Activated naive CD8-positive, alpha-beta T cell treated with anti-CD3 and anti-CD28 coated beads, Interleukin-2, amount 10 ng/mL, durations not matched to agents 7 days and 5 days (primary cell): Measurements from ENCODE around the gene STYK1. TPM values are rescaled to one million over a fixed set of nuclear protein-coding genes. Genes with fewer than 3 reads are reported as not detected.

ENCODE experiments used
- ATAC-seq: fragments of 150-1000 bp; cut with Tn5 transposase; one replicate; pipeline ENCODE4 v1.10.0; 2021; ENCODE audit warnings: low read depth, moderate library complexity
- POLR2A ChIA-PET: fragments of 350-600 bp; sonication (Branson Sonifier 250); formaldehyde crosslinking; loops from one replicate; lab custom pipeline; 2021; ENCODE audit warnings: antibody characterized with exemption; lab: Charles Lee
- DNase-seq: peaks from one replicate; pipeline ENCODE4 v3.0.0; 2021
- H3K27ac Mint-ChIP-seq: one replicate; pipeline ENCODE4 v1.8.0; 2022; ENCODE audit warnings: mild to moderate bottlenecking, mixed read lengths
- H3K27me3 Mint-ChIP-seq: one replicate; pipeline ENCODE4 v1.8.0; 2022; ENCODE audit warnings: mild to moderate bottlenecking, moderate library complexity, mixed read lengths
- H3K36me3 Mint-ChIP-seq: one replicate; pipeline ENCODE4 v1.8.0; 2021; ENCODE audit warnings: mild to moderate bottlenecking, mixed read lengths
- H3K4me1 Mint-ChIP-seq: one replicate; pipeline ENCODE4 v1.8.0; 2021; ENCODE audit warnings: mixed read lengths
- H3K4me3 Mint-ChIP-seq: one replicate; pipeline ENCODE4 v1.8.0; 2022; ENCODE audit warnings: mild to moderate bottlenecking, moderate library complexity, mixed read lengths
- H3K9me3 Mint-ChIP-seq: one replicate; pipeline ENCODE4 v1.8.0; 2021; ENCODE audit warnings: mixed read lengths
- total RNA-seq, 2 experiments: library from RNA; stranded (reverse); gene quantifications; one replicate each; pipeline ENCODE4 v1.2.3, GENCODE V29; 2021

The STYK1 gene
- total RNA-seq, 2 experiments from 2014 or later, result 3.1 TPM

- Mint-ChIP-seq H3K9me3 (no peaks in the 10 kb centered on the region), H3K27ac (no peak overlapping the region), H3K36me3 (peaks cover 40% of the 10 kb centered on the region), H3K4me3 (no peak overlapping the region), H3K4me1 (peaks cover 1% of the 10 kb centered on the region), H3K27me3 (no peaks in the 10 kb centered on the region)
- POLR2A ChIA-PET, result no interaction called here
- DNase-seq, result no peak
- no peak for ATAC-seq
Observed at GRCh38 chr12:10709808-10710207, 36.0 kb upstream of the STYK1 start.

GRCh38 chr12:10708862-10709261 is 35.0 kb upstream of the STYK1 start:
- DNase-seq, result no peak
- no peak for ATAC-seq
- Mint-ChIP-seq H3K9me3 (no peaks in the 10 kb centered on the region), H3K4me3 (no peak overlapping the region), H3K36me3 (peaks cover 41% of the 10 kb centered on the region), H3K4me1 (peaks cover 1% of the 10 kb centered on the region), H3K27me3 (no peaks in the 10 kb centered on the region), H3K27ac (no peak overlapping the region)
- POLR2A ChIA-PET, result no interaction called here

GRCh38 chr12:10705655-10706054 is 31.8 kb upstream of the STYK1 start:
- Mint-ChIP-seq H3K4me3 (no peak overlapping the region), H3K36me3 (peaks cover 44% of the 10 kb centered on the region), H3K4me1 (peaks cover 9% of the 10 kb centered on the region), H3K27ac (no peak overlapping the region), H3K9me3 (no peaks in the 10 kb centered on the region), H3K27me3 (no peaks in the 10 kb centered on the region)
- no peak for ATAC-seq
- no peak for DNase-seq
- POLR2A ChIA-PET, result no interaction called here

GRCh38 chr12:10701843-10702242 is 28.0 kb upstream of the STYK1 start:
- no peak overlapping the region for H3K4me3 Mint-ChIP-seq
- no peaks in the 10 kb centered on the region for H3K27me3 Mint-ChIP-seq
- peaks cover 42% of the 10 kb centered on the region for H3K36me3 Mint-ChIP-seq
- H3K27ac Mint-ChIP-seq, result no peak overlapping the region
- DNase-seq, result no peak
- H3K4me1 Mint-ChIP-seq, result peaks cover 8% of the 10 kb centered on the region
- H3K9me3 Mint-ChIP-seq, result no peaks in the 10 kb centered on the region
- ATAC-seq, result no peak
- POLR2A ChIA-PET, result no interaction called here

DNA sequence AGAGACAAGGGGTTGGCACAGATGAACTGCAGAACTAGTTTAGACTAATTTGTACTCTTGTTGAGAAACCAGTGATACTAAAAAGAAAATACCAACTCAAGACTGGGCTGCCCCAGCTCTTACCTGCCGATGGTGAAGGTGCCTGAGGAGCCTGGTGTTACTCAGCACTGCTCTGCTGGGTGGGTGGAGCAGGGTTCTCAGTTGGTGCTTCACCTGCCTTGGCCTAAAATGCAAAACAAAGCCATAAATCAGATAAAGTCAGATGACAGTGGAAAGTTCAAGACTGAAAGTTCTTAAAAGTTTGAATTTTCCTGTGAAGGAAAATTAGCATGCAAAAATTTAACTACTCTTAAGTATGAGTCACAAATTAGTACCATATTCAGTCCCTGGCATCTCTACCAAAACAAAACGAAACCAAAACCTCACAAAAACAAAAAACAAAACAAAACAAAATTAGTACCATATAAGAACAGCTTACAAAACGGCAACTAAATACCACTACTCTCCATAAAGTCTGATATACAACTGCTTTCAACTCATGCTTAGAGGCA is 27.4 kb upstream of the STYK1 start:
- Mint-ChIP-seq H3K27me3 (no peaks in the 10 kb centered on the region), H3K4me3 (no peak overlapping the region), H3K4me1 (peaks cover 8% of the 10 kb centered on the region), H3K27ac (peak overlapping the region; percentile 61), H3K36me3 (peaks cover 43% of the 10 kb centered on the region), H3K9me3 (no peaks in the 10 kb centered on the region)
- DNase-seq (no peak), ATAC-seq (peak; percentile 58)
- POLR2A ChIA-PET, result no interaction called here

DNA sequence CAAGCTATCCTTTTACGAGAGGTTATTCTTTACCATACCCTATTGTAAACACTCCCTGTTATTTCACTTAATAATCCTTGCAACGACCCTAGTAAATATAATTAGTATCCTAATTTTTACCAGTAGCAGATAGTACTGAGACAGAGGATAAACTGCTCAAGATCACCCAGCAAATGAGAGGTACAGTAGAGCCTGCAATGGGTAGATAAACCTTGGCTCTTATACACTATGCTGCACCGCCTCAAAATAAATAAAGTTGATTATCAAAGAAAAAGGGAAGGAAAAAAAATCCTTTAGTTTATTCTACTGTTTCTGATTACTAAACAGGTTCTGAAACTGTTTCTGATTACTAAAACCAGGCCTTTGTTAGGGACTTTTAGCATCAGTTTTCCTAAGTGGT is 26.7 kb upstream of the STYK1 start:
- POLR2A ChIA-PET, result no interaction called here
- no peaks in the 10 kb centered on the region for H3K9me3 Mint-ChIP-seq
- H3K4me3 Mint-ChIP-seq, result no peak overlapping the region
- ATAC-seq (no peak), DNase-seq (no peak)
- H3K27ac Mint-ChIP-seq, result no peak overlapping the region
- peaks cover 42% of the 10 kb centered on the region for H3K36me3 Mint-ChIP-seq
- peaks cover 10% of the 10 kb centered on the region for H3K4me1 Mint-ChIP-seq
- H3K27me3 Mint-ChIP-seq, result no peaks in the 10 kb centered on the region

GRCh38 chr12:10697862-10698261 is 24.0 kb upstream of the STYK1 start:
- no peaks in the 10 kb centered on the region for H3K27me3 Mint-ChIP-seq
- peaks cover 10% of the 10 kb centered on the region for H3K4me1 Mint-ChIP-seq
- peaks cover 48% of the 10 kb centered on the region for H3K36me3 Mint-ChIP-seq
- ATAC-seq (no peak), DNase-seq (no peak)
- no peak overlapping the region for H3K27ac Mint-ChIP-seq
- no peaks in the 10 kb centered on the region for H3K9me3 Mint-ChIP-seq
- POLR2A ChIA-PET, result no interaction called here
- H3K4me3 Mint-ChIP-seq, result no peak overlapping the region

DNA sequence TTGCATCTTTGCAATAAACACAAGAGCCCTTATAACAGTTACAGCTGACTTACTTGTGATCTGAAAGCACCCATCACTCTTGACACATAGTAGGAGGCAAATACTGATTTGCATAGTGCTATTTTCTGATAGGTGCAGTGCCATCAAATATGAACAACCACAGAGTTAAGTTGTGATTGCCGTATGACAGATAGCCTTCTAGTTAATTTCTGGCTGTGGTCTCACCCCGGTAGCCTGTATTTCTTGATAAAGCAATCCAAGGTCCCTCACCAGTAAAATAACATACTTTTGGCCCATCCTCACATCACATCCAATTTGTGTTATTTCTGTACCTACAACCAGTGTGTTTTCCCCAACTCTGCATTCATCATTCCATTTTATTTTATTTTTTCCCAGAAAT is 23.3 kb upstream of the STYK1 start:
- POLR2A ChIA-PET, result no interaction called here
- H3K4me1 Mint-ChIP-seq, result peaks cover 10% of the 10 kb centered on the region
- DNase-seq (no peak), ATAC-seq (no peak)
- H3K9me3 Mint-ChIP-seq, result no peaks in the 10 kb centered on the region
- H3K27me3 Mint-ChIP-seq, result no peaks in the 10 kb centered on the region
- no peak overlapping the region for H3K27ac Mint-ChIP-seq
- no peak overlapping the region for H3K4me3 Mint-ChIP-seq
- H3K36me3 Mint-ChIP-seq, result peaks cover 46% of the 10 kb centered on the region

GRCh38 chr12:10690906-10691305 is 17.1 kb upstream of the STYK1 start:
- Mint-ChIP-seq H3K4me1 (no peaks in the 10 kb centered on the region), H3K27ac (no peak overlapping the region), H3K27me3 (no peaks in the 10 kb centered on the region), H3K36me3 (peaks cover 19% of the 10 kb centered on the region), H3K4me3 (no peak overlapping the region), H3K9me3 (peaks cover 10% of the 10 kb centered on the region)
- POLR2A ChIA-PET, result no interaction called here
- ATAC-seq, result no peak
- DNase-seq, result no peak

GRCh38 chr12:10689146-10689545 is 15.3 kb upstream of the STYK1 start:
- Mint-ChIP-seq H3K27ac (no peak overlapping the region), H3K4me1 (no peaks in the 10 kb centered on the region), H3K27me3 (peaks cover 7% of the 10 kb centered on the region), H3K4me3 (no peak overlapping the region), H3K36me3 (peaks cover 10% of the 10 kb centered on the region), H3K9me3 (peaks cover 10% of the 10 kb centered on the region)
- POLR2A ChIA-PET, result no interaction called here
- ATAC-seq, result no peak
- no peak for DNase-seq

DNA sequence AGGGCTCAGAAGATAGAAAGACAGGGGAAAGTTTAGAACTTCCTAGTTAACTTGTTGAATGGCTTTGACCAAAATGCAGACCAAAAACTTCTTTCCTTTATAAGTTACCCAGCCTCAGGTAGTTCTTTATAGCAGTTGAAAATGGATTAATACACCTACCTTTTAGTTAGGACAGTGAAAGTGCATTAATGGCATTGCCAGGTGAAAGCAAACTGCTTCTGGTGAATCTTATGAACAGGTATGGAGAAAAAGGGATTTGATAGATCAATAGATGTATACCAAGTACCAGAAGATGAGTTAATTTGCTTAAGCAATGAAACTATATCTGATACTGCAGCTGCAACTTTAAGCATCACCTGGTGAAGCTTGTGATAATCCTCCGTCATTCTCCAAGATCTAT is 14.2 kb upstream of the STYK1 start:
- Mint-ChIP-seq H3K27me3 (peaks cover 7% of the 10 kb centered on the region), H3K4me3 (no peak overlapping the region), H3K9me3 (peaks cover 10% of the 10 kb centered on the region), H3K4me1 (no peaks in the 10 kb centered on the region), H3K27ac (no peak overlapping the region), H3K36me3 (peaks cover 10% of the 10 kb centered on the region)
- POLR2A ChIA-PET, result no interaction called here
- no peak for ATAC-seq
- DNase-seq, result no peak

DNA sequence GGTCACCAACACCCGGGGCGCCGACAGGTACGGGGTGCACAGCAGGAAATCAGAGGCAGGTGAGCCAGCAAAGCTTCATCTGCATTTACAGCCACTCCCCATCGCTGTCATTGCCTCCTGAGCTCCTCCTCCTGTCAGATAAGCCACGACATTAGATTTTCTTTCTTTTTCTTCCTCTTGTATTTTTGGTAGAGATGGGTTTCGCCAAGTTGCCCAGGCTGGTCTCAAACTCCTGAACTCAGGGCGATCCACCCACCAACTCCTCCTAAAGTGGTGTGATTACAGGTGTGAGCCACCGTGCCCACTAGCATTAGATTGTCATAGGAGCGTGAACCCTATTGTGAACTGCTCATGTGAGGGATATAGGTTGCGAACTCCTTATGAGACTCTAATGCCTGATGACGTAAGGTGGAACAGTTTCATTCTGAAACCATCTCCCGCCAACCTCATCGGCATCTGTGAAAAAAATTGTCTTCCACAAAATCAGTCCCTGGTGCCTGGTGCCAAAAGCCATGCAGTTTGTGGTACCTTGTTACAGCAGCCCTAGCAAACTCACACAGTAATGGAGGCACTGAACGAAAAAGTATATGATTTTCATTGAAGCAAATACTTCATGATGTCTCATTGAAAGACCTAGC is 1.5 kb downstream of the STYK1 start:
- Mint-ChIP-seq H3K4me3 (peak overlapping the region; percentile 75), H3K27me3 (peaks cover 9% of the 10 kb centered on the region), H3K4me1 (peaks cover 69% of the 10 kb centered on the region), H3K27ac (peak overlapping the region; percentile 68), H3K36me3 (peaks cover 8% of the 10 kb centered on the region), H3K9me3 (peaks cover 2% of the 10 kb centered on the region)
- POLR2A ChIA-PET, result interaction anchor here (1.0 to 1.7 kb wide), 2 partner anchors 51 to 307 kb away, joined by 4 read pairs; partner anchors contain the start of gene YBX3
- DNase-seq (peak; percentile 38), ATAC-seq (peak; percentile 30)

DNA sequence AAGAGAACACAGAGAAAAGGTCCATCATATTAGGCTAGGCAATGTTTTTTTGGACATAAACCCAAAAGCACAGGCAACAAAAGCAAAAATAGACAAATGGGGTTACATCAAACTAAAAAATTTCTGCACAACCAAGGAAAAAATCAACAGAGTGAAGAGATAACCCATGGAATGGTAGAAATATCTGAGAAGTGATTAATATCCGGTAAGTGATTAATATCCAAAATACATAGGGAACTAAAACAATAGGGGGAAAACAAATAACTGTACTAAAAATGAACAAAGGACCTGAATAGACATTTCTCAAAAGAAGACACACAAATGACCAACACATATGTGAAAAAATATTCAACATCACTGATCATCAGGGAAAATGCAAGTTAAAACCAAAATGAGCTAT is 4.3 kb downstream of the STYK1 start:
- Mint-ChIP-seq H3K4me1 (peaks cover 51% of the 10 kb centered on the region), H3K36me3 (peaks cover 6% of the 10 kb centered on the region), H3K9me3 (no peaks in the 10 kb centered on the region), H3K4me3 (no peak overlapping the region), H3K27ac (no peak overlapping the region), H3K27me3 (no peaks in the 10 kb centered on the region)
- POLR2A ChIA-PET, result interaction anchor here (1.1 kb wide), 1 partner anchor 55 kb away, joined by 3 read pairs; no protein-coding TSS in a partner anchor
- ATAC-seq, result no peak
- no peak for DNase-seq

DNA sequence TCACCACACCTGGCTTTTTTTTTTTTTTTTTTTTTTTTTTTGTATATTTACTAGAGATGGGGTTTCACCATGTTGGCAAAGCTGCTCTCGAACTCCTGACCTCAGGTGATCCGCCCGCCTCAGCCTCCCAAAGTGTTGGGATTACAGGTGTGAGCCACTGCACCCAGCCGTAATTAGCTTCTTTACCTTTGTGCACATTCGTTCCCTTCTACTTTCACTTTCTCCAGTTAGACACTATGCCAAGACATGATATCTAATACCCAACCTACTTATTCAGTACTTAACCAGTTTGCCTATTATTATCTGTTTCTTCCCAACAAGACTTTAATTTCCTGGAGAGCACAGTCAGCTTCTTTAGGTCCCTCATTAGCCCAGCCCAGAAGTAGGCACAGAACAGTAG is 5.3 kb downstream of the STYK1 start:
- Mint-ChIP-seq H3K27me3 (no peaks in the 10 kb centered on the region), H3K4me1 (peaks cover 42% of the 10 kb centered on the region), H3K36me3 (peaks cover 6% of the 10 kb centered on the region), H3K9me3 (no peaks in the 10 kb centered on the region), H3K27ac (peak overlapping the region; percentile 30), H3K4me3 (peak overlapping the region; percentile 77)
- POLR2A ChIA-PET, result interaction anchor here (0.6 to 1.1 kb wide), 4 partner anchors 12 to 855 kb away, joined by 3 to 6 read pairs (median 4); no protein-coding TSS in a partner anchor
- ATAC-seq (no peak), DNase-seq (no peak)
